GM04503 (cell line): ENCODE data around the gene ARID5A.
A peak's percentile ranks its signal among the peaks of the same experiment; 100 is the strongest.
"Not testable (repeated sequence)": the region's sequence is repeated elsewhere in the genome, so short reads cannot be mapped to it uniquely, and the experiment has no call there.

Experiments used
- DNase-seq: peaks from one replicate; pipeline ENCODE4 v3.0.0-alpha.2; 2012; ENCODE audit warnings: low read depth

Gene ARID5A

DNA sequence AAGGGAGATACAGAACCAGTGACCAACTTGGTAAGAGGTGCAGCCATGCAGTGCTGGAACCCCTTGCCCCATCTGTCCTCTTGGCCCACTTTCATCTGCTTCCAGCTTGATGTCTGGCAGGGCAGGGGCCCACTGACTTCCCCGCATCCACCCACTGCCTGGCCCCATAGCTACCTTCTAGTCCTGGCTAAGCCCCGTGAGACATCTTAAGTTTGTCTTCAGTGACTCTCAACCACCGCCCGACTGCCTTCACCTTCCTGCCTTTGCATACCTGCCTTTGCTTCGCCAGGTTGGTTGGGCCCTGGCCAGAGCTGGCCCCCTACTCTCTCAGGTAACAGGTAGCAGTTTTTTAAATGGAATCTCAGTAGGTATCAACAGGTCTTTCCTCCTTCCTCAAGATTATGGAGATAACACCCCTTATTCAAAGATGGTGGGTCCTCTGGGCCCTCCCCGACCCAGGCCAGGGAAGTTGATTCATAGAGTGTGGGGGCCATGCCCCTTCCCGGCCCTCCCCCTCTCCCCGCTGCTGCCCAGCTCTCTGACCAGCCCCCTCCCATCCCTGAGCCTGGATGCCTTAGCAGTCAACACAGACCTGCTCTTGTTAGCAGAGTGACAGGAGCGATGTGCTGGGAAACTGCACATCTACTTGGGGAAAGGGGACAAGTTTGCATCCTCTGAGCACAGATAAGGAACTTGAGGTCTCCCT is 2.8 kb downstream of the ARID5A start:
- DNase-seq: no peak

DNA sequence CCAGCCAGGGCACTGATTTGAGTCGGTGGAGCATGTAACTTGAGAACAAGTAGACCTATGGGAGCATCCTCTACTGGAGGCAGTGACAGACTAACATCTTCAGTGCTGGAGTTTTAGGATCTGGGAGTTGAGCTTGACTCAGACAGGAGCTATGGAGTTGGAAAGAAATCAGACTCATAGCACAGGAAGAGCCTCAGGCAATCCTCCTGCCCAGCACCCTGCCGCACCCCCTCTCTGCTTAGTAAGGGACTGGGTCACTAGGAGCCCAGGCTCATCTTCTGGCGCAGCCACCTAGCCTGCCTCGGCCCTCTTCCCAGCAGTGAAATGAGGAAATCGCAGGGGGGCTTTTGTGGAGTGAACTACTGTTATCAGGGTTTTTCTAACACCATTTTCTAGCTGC is 3.6 kb downstream of the ARID5A start:
- peak; percentile 50 for DNase-seq

DNA sequence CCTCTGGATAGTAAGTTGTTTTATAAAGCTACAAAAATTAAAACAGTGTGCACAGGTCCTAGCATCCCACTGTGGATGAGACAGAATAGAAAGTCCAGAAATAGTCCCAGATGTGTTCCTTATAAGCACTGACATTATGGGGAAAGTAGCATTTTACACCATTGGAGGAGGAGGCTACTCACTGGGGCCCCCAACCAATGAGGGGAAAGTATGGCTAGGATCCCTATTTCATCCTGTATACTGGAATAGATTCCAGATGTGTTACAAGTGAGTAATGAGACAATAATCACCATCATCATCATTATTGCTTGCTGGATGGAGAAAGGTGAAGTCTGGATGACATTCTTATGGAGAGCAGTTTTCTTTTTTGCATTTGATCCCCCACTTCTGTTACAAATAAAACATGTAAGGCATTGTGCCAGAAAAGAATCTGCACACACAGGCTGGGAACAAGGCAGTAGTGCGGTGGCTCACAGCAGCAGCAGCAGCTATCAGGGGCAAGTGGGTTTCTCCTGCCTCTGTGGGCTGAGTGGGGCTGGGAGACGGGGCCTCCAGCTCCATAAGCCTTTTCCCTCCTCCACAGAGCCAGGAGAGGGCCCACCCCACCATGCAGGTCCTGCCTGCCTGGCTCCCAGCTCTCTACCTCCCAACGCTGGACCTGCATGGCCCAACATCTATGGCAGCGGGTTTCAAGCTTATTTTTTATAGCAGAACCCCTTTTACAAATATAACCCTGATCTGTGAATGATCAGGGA is 5.0 kb downstream of the ARID5A start:
- DNase-seq: peak; percentile 58

DNA sequence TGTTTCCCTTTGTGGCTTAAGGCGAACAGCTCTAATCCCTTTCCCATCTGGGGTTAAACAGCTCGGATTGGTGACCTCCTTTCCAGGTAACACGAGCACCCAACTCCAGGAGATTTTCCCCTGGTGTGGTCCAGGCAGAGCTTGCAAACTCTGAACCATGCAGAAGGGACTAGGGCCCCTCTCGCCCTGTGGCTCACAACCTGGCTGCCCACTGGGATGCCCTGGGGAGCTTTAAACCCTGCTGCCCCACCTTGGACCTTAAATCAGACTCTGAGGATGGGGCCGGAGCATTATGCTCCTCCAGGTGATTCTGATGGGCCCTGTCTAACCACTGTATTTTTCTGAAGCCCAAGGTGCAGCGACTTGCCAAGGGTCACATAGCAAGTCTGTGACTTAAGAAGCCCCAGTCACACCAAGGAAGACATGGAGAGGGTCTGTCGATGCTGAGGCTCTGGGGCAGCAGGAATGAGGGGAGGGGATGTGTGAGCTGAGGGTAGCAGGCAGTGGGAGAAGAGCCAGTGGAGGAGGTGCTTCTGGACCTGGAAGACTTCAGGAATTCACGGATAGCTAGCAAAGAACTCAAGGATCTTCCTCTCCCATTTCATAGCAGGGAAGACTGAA is 5.9 kb downstream of the ARID5A start:
- no peak for DNase-seq

DNA sequence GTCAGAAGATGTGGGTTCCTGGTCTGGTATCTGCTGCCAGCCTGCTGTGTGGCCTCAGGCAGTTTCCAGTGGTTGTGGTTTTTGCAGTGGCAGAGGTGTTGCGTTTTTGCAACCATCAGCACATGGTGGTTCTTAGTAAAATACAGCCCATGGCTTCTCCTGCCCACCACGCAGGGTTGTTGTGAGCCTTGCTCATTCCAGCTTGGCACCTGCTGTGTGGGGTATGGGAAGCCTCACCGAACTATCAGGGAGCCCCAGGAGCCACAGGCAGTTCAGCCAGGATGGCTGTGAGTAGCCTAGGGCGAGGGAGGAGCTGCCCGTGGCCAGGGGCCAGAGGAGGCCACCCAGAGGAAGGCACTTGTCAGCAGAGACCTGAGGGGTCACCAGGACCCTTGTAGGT is 9.8 kb downstream of the ARID5A start:
- no peak for DNase-seq

DNA sequence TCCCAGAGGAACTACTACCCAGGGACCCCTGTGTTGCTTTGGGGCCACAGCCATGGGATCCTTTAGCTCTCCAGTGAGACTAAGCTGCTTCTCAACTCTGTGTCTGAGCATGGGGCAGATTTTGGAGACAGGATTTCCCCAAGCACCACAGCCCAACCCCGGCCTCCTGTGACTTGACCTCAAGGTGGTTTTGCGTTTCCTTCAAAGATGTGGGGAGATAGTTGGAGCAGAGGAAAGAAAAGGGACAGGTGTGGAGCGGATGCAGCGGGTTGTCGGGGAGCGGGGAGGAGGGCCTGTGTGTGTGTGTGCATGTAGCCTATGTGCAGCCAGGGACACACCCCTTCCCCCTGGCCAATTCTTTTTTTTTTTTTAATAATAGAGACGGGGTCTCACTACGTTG is 10.2 kb downstream of the ARID5A start:
- no peak for DNase-seq

DNA sequence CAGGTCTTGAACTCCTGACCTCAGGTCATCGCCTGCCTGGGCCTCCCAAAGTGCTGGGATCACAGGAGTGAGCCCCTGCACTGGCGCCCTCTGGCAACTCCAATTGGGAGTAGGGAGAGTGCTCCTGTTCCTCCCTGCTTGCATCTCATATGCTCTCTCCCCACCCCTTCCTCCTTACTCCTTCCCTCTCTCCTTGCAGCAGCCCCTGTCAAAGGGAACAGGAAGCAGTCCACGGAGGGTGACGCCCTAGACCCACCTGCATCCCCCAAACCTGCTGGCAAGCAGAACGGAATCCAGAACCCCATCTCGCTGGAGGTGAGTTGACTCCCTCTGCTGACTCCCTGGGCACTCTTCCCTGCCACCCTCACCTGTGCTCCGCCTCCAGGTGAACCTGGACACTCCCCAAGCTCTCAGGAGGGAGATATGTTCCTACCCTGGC is 10.7 kb downstream of the ARID5A start:
- no peak for DNase-seq

DNA sequence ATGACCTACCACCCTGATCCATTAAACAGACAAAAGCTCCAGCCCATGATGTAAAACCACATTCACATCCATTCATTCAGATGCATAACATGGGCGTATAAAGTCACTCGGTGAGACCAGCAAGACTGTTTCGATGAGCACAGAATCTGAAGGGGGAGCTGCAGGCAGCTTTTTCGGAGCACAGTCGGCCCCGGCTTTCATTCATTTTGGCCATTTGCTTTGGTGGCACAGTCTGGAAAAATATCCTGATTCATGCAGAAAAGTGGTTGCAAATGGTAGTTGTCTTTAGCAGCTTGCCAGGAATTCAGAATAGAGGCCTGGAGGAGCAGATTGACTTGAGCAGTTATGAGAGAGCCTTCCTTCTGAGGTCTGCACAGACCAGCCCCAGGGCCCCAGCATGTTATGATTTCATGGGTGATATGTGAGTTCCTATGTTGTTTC is 11.2 kb downstream of the ARID5A start:
- no peak for DNase-seq

DNA sequence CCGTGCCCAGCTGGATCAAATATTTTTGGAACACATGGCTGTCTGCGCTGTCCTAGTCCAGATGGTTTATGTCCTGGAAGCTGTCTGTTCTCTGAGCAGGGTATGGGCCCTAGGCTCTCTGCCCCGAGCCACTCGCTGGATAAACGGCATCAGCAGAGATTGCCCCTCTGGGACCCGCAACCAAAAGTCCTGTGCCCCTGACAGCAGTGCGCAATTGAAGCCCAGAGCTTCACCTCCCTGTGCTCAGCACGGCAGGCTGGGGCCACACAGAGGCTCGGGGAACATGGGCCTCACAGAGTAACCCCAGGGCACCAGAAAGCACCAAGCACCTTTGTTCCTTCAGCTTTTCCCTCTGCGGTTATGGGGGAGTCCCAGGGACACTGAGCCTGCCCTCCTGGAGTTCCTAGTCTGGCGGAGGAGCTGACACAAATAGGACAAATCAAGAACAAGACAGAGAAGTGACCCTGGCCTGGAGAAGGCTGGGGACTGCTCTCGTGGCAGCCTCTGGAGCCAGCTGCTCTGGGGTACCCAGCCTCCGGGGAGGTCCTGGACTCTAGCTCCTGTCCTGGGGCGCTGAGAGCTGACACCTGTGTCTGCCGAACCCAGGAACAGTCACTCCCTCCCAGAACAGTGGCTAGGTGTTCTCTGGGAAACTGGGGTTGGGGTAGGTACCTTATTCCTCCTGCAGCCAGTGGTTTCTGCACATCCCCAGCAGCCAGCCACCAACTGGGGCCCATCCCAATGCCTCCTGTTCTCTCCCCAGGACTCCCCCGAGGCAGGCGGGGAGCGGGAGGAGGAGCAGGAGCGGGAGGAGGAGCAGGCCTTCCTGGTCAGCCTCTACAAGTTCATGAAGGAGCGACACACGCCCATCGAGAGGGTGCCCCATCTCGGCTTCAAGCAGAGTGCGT is 12.3 kb downstream of the ARID5A start:
- DNase-seq: no peak

DNA sequence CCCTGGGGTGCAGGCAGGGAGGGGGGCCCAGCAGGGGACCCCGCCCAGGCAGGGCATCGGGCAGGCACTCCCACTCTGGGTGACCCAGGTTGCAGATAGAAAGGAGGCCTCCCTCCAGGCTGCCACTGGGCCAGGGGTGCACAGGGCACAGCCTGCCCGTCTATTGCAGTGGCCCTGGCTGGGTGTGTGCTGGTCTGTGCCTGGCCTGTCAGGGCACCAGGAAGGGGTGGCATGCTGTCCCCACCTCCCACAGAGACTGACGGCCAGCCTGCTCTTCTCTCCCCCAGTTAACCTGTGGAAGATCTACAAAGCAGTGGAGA is 12.9 kb downstream of the ARID5A start:
- DNase-seq: no peak

DNA sequence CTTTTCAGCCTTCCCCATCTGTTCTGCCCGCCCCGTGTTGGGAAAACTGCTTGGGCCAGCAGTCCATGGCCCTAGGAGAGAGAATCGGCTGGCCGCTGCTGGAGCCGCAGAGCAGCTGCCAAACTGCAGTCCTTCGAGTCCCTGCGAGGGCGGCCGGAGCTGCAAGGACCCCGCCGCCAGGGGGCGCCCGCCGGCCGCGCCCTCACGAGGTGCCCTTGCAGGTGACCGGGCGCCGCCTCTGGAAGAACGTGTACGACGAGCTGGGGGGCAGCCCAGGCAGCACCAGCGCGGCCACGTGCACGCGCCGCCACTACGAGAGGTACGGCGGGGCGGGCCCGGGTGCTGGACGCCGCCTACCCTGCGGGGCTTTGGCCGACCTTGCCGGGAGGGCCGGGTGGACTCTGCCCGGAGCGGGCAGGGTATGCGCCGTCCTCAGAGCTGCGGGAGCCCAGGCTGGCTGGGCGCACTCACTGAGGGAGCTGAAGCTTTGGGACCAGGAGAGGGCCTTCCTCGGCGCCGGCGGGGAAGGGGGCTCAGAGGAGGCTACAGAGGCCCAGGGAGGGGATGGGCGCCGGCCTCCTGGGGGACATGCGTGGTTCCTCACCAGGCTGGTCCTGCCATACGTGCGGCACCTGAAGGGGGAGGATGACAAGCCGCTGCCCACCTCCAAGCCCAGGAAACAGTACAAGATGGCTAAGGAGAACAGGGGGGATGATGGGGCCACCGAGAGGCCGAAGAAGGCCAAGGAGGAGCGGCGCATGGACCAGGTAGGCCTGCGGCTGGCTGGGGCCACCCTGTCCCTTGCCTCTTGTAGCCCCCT is 13.6 kb downstream of the ARID5A start:
- no peak for DNase-seq

DNA sequence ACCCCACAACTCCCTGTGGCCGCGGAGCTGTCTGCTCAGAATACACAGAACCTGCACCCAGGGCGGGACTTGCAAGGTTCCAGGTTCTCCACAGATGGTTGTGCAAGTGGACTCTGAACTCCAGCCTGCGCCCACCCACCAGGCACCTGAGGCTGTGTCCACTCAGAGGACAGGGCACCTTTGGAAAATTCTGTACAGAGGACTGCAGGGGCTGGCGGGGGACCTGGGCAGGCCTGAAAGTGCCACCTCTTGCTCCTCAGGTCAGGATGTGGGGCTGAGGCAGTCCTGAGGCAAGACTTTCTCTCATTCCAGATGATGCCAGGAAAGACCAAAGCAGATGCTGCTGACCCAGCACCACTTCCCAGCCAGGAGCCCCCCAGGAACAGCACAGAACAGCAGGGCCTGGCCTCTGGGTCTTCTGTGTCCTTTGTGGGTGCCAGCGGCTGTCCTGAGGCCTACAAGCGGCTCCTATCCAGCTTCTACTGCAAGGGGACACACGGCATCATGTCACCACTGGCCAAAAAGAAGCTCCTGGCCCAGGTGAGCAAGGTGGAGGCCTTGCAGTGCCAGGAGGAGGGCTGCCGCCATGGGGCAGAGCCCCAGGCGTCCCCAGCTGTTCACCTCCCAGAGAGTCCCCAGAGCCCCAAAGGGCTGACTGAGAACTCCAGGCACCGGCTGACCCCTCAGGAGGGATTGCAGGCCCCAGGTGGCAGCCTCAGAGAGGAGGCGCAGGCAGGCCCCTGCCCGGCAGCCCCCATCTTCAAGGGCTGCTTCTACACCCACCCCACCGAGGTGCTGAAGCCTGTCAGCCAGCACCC is 14.4 kb downstream of the ARID5A start:
- no peak for DNase-seq

DNA sequence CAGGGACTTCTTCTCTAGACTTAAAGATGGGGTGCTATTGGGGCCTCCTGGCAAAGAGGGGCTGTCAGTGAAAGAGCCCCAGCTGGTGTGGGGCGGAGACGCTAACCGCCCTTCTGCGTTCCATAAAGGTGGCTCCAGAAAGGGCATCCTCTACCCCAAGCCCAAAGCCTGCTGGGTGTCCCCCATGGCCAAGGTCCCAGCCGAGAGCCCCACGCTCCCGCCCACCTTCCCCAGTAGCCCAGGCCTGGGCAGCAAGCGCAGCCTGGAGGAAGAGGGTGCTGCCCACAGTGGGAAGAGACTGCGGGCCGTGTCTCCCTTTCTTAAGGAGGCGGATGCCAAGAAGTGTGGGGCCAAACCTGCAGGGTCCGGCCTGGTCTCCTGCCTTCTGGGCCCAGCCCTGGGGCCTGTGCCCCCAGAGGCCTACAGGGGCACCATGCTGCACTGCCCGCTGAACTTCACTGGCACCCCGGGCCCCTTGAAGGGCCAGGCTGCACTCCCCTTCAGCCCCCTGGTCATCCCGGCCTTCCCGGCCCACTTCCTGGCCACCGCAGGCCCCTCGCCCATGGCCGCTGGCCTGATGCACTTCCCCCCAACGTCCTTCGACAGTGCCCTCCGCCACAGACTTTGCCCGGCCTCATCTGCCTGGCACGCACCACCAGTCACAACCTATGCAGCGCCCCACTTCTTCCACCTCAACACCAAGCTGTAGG is 15.2 kb downstream of the ARID5A start:
- no peak for DNase-seq

DNA sequence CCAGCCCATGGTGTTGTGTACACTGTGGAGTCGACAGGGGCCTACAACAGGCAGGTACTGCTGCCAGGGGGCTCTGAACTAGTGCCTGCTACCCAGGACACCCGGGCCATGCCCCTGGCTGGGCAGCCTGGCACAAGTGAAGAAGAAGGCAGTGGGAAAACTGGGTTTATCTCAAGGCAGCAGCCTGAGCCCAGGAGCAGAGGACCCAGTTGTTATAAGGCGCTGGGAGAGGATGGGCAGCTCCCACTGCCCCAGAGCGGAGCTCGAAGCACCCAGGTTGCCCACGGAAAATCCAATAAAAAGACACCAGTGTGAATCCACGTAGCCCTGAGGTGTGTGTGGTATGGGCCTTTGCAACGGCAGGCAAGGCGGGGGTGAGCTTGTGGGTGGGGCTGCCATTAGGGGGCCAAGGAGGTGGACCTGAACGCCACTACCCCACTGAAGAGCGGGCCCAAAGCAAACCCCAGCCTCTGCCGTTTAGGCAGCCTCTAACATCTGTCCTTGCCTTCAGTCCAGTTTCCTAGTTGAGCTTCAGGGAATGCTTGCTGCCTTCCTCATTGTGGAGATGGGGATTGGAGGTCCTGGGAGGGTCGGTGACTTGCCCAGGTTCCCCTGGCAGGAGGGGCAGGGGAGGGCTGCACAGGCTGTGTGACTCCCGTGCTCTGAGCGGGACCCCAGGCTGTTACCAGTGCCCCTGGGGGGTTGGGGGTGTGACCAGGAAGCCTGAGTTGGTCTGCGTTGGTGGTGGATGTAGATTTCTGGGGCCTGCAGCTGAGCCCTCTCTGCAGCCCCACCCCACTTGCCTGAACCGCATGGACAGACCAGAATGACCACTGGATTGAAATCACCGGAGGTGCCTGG is 16.0 kb downstream of the ARID5A start:
- DNase-seq: no peak

DNA sequence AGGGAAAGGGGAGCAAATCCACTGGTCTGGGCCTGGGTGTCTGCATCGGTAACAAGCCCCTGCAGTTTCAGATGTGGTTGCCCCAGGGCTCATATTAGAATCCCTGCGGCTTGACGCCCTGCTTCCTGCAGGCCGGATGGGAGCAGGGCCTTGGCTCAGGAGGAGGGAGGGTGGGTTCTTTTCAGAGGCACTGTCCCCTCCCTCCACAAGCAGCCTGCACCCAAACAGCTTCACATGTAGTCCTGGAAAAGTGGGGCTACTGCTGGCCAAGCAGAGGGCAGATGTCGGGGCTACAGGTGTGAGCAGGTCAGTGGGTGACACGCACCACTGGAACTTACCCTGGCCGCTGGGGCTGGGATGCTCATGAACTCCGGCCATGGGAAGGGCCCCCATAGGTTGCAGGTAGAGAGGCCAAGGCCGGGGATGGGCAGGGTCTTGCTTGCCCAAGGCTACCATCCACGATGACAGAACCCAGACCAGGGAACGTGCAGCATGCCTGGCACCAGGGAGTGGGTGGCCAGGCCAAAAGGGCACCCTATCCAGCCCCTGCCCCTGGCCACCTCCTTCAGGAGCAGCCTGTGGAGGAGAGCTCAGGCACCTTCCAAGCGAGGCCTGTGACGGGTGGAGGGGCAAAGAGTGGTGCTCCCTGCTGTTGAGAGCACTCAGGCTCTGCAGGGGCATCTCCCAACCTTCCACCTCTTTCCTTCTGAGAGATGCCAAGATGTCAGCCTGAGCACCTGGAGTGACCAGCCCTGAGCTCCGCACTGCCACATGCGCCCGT is 16.8 kb downstream of the ARID5A start:
- no peak for DNase-seq

DNA sequence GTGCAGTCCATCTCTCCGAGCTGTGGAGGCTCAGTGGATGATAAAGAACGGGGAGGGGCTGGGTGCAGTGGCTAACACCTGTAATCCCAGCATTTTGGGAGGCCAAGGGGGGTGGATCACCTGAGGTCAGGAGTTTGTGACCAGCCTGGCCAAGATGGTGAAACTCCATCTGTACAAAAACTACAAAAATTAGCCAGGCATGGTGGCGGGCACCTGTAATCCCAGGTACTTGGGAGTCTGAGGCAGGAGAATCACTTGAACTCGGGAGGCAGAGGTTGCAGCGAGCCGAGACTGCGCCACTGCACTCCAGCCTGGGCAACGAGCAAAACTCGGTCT is 17.4 kb downstream of the ARID5A start:
- DNase-seq: not testable (repeated sequence)

DNA sequence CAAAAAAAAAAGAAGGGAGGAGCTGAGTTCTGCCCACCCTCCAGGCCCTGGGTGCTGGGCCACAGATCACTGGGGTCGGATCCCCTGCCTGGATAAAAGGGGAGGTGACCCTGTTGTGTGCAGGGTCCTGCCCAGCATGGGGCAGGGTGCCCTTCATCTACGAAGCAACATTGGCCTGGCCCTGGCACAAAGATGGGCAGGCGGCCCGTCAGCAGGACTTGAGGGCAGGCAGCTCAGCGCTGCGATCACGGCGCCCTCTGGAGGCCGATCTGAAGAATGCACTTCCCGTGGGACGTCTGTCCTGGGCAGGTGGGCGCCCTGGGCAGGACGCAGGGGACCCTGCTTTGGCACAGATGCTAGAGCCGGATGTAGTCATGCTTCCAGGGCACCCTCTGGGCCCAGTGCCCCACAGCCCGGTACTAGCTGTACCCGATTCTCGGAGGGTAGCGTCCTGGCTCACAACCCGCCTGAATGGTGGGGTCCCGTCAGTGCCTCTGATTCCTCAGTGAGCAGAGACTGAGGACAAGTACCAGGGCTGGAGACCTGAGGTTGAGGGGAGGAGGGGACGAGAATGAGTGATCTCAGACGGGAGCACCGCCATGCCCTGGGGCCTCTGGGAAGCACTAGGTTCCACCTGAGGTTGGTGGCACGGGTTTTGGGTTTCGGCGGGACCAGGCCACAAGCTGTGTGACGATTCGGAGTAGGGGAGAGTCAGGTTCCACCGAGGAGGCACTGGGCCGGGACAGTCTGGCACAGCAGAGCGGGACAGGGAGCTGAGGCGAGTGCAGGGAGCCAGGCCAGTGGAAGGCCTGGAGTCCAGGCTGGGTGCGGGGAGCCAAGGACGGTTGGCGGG is 18.0 kb downstream of the ARID5A start:
- DNase-seq: no peak
